ENCODE data around the gene SKA3.
"Not testable (repeated sequence)": the region's sequence is repeated elsewhere in the genome, so short reads cannot be mapped to it uniquely, and the experiment has no call there.

Gene SKA3

DNA sequence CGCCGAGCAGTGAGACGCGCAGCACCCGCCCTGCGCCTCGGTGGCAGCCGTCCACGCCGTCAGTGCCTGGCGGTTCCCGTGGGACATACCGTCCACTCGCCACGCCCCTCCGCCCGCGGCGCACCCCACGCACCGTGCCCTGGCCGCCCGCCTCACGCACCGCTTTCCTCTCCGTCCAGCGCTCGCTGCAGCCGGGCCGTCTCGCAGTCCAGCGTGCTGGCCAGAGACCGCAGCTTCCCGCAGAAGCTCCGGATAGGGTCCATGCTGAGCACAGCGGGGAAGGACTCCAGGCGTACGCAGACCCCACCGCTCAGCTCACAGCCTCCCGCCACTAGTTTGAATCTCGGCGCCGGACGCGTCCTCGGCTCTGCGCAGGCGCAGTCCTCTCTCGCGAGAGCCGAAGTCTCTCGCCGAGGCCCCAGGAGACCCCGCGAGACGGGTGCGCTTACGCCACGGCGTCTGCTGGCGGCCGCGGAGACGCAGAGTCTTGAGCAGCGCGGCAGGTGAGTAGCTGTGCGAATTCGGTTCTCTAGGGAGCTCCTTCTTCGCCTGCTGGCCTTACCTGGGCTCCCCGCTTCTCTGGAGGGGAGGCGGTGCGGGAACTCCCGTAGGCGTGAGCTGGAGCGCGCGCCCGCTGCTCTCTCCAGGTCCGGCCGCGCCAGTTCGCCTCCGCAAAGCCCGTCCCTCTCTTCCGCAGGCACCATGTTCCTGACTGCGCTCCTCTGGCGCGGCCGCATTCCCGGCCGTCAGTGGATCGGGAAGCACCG is at the start of gene SKA3, which contains the start of gene MRPL57:
SKA3 (minus strand) TSS at position 338 of the 767 bp plus-strand sequence; CDS start at position 263, 75 bp downstream.
MRPL57 (plus strand) TSS at position 444 of the 767 bp plus-strand sequence; CDS start at position 703, 259 bp downstream.
- peak; percentile 89 to 92 for DNase-seq (ENCODE audit: low read depth in 2 of 2)

GRCh38 chr13:21225082-21225481 is 48.7 kb upstream of the SKA3 start:
- no peak for DNase-seq (ENCODE audit: low read depth in 2 of 2)

DNA sequence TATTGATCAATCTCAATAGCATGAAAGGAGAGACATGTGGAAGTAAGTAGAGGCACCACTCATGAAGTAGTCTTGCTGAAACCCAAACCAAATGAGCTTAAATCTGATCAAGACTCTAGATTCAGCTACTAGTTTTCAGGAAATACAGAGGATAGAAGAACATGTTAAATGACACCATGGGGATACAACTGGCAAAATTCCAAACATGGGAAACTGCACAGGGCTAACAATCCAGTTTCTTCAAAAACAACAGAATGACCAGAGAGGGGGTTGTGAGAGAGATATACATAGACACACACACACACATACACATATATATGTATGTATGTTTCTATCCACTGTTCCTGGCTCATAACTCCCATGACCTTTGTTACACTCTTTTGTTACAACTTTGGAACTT is 44.9 kb upstream of the SKA3 start:
- no peak for DNase-seq (ENCODE audit: low read depth in 2 of 2)

DNA sequence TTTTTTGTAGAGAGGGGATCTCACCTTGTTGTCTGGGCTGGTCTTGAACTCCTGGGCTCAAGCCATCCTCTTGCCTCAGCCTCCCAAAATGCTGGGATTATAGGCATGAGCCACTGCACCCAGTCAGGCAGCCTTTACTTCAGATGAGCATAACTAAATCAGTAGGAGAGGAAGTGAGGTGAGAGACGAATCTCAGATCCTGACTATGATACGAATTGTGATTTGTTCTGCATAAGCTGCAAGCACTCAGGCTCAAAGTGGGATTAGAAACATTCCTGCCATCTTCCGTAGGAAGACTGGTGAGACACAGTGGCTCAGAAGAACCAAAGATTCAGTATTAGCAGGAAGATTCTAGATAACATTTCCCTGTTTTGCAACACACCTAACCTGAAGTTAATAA is 43.4 kb upstream of the SKA3 start:
- not testable (repeated sequence) for DNase-seq (ENCODE audit: low read depth in 2 of 2)

DNA sequence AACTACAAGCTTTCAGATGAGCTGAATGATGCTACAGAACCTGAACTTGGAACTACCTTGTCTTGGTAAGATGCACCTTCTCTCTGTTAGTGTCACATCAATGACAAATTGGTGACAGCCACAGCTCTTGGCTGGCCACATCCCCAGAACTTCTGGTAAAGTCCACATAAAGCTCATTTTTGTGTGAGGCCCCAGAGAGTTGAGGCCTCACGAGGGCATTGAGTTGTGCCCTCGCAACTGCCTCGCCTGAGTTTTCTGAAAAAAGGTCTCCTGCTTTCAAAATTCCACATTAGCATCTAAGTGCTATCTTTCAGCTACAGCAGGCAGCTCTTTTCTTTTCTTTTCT is 42.7 kb upstream of the SKA3 start:
- no peak for DNase-seq (ENCODE audit: low read depth in 2 of 2)

DNA sequence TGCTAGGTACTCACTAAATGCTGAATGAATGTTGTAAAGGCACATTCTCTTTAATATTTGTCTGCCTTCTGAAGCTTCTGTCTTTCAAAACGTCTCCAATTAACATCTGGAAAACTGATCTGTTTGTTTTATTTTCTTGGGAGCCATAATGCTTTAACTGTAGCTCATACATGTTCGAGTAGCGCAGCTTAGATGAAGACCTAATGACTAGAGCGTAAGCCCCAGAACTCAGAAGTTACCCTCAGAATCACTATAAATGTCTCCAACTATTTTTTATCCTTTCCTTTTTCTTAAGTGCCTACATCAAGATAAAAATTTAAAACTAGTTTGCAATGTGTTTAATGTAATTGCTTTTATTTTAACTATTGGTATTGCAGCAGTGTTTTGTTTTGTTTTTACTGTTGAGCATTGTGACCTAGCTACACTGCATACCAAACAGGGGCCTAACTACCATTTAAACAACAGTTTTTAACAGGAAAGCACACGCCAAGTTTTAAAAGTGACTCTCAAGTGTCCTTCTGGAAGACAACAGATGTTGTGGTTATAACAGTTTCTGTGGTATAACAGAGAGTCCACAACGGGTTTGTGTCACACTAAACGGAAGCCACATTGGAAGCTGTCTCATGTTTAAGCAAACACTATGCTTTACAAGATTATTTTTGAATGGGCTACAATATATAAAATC is 42.1 kb upstream of the SKA3 start:
- DNase-seq (ENCODE audit: low read depth in 2 of 2): no peak

GRCh38 chr13:21216332-21216731 is 40.0 kb upstream of the SKA3 start:
- no peak for DNase-seq (ENCODE audit: low read depth in 2 of 2)

- not testable (repeated sequence) for DNase-seq (ENCODE audit: low read depth in 2 of 2)
These were observed 39.1 kb upstream of the SKA3 start for GRCh38 chr13:21215419-21215818.

DNA sequence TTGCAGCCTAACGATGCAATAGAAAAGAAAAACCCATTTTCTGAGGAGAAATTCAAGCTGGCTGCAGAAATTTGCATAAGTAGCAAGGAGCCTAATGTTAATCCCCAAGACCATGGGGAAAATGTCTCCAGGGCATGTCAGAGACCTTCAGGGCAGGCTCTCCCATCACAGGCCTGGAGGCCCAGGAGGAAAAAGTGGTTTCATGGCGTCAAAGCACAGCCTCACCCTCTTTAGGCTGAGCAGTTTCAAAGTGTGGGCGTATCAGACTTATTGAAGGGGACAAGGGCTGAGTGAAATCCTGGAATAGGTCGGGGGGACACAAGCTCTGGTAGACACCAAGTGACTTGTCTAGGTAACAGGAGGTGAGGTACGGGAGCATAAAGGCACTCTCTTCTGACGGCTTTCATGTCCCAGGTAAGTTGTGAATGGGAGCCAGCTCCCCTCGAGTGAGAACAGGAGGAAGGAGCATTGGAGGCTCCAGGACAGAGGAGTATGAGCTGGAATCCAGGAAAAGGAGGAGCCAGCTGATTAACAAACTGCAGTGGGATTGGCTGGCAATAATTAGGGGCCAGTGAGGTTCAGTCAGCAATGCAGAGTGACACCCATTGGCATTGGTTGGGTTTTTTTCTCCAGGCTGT is 35.9 kb upstream of the SKA3 start:
- DNase-seq (ENCODE audit: low read depth in 2 of 2): no peak

DNA sequence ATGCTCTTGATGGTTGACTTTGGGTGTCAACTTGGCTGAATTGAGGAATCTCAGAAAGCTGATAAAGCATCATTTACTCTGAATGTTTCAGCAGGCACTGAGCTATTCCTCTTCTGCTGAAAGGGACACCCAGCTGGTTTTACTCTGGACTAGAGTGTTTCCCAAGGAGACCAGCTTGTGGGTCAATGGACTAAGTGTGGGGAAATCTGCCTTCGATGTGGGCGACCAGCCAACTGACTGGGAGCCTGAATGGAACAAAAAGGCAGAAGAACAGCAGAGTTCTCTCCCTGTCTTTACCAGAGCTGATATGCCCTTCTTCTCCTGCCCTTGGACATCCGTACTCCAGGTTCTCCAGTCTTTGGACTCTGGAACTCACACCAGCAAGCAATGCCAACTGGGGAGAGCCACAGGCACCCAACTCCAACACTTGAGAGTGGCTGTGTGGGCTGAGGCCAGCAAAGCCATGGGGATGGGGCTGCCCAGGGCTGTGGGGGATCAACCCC is 32.4 kb upstream of the SKA3 start:
- DNase-seq (ENCODE audit: low read depth in 2 of 2): no peak

- DNase-seq (ENCODE audit: low read depth in 2 of 2): no peak
These were observed 26.6 kb upstream of the SKA3 start for GRCh38 chr13:21202767-21203531.

DNA sequence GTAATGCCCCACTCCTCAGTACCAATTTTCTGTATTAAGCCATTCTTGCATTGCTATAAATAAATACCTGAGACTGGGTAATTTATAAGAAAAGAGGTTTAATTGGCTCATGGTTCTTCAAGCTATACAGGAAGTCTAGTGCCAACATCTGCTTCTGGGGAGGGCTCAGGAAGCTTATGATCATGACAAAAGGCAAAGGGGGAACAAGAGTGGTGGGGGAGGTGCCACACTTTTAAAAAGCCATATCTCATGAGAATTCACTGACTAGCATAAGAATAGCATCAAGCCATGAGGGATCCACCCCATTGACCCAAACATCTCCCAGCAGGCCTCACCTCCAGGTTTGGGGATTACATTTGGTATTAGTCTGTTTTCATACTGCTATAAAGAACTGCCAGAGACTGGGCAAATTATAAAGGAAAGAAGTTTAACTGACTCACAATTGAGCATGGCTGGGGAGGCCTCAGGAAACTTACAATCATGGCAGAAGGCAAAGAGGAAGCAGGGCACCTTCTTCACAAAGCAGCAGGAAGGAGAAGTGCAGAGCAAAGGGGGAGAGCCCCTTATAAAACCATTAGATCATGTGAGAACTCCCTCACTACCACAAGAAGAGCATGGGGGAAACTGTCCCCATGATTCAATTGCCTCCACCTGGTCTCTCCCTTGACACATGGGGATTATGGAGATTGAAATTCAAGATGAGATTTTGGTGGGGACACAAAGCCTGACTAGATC is 25.3 kb upstream of the SKA3 start:
- not testable (repeated sequence) for DNase-seq (ENCODE audit: low read depth in 2 of 2)

DNA sequence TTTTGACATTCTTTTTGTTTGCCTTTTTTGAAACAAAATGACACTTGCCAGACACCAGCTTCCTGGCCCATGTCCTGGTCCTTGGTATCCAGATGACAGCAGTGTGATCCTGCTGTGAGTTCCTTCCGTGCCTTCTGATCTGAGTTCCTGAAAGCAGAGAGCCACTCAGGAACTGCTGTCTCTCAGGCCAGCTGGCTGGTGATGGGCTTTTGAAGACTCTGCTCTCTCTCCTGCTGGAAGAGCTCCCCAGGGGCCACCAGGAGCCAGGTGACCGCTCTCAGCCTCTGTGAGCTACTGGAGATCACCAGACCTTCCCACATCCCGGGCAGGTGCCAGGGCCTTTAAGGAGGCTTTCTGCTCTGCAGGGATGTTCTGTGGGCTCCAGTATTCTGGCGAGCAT is 22.0 kb upstream of the SKA3 start:
- DNase-seq (ENCODE audit: low read depth in 2 of 2): not testable (repeated sequence)

- DNase-seq (ENCODE audit: low read depth in 2 of 2): not testable (repeated sequence)
These were observed 21.4 kb upstream of the SKA3 start for GRCh38 chr13:21197606-21198225.

- DNase-seq (ENCODE audit: low read depth in 2 of 2): not testable (repeated sequence)
These were observed 18.4 kb upstream of the SKA3 start for GRCh38 chr13:21194756-21195155.

- DNase-seq (ENCODE audit: low read depth in 2 of 2): not testable (repeated sequence)
These were observed 10.1 kb upstream of the SKA3 start for GRCh38 chr13:21186410-21186809.

DNA sequence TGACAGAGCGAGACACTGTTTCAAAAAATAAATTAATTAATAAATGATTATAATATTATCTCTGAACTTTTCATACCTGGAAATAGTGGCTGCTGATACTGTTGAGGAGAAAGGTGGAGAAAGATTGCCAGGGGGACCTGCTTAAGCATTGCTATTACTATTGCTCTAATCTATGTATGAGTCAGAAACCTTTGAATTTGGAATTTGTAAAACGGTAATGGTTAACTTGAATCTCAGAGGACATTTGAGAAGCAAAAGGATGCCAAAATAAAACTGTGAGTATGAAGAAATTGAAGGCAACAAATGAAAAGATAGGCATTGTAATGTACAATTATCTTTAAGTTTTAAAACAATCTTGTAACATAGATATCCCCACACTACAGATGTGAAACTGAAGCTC is 5.3 kb upstream of the SKA3 start:
- DNase-seq (ENCODE audit: low read depth in 2 of 2): no peak

- peak in 1 of 2 donors; percentile 4 for DNase-seq (ENCODE audit: low read depth in 2 of 2)
These were observed 581 bp upstream of the SKA3 start for GRCh38 chr13:21176982-21177284.

DNA sequence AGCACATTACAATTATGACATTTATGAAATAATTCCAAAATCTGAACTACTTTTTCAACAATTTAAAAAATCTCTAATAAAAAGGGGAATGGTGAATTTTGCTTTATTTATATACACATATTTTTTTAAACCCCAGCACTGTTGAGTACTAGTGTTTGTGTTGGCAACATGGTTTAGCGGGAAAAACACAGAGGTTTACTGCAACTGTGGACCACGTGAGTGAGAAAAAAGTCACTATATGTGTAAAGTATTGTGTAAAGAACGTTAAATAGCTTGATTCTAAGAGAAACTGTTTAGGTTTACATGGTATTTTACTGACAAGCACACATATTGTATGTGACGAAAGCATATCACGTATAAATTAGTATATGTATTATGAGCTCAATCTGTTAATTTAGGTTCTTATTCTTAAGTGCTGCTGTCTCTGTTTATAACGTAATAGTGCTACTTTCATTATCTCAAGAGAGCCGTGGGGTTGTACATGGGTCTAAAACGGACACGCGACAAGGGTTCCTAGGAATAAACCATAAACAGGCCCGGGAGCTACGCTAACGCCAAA is 617 bp downstream of the SKA3 start:
- no peak for DNase-seq (ENCODE audit: low read depth in 2 of 2)

DNA sequence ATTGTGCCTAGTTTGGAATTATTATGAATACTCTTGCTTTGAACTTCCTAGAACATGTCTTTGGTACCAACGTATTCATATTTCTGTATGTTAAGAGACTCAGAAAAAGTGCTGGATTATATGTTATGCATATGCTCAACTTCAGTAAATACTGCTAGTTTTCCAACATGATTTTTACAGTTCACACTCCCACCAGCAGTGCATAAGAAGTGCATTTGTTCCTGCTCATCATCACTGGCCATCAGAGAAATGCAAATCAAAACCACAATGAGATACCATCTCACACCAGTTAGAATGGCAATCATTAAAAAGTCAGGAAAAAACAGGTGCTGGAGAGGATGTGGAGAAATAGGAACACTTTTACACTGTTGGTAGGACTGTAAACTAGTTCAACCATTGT is 2.6 kb downstream of the SKA3 start:
- DNase-seq (ENCODE audit: low read depth in 2 of 2): not testable (repeated sequence)

Measured in stimulated activated CD8-positive, alpha-beta memory T cell treated with anti-CD3 and anti-CD28 coated beads, Interleukin-2, amount 100 ng/mL, for 48 hours (primary cell).